SK-N-MC (cell line): Measurements from ENCODE around the gene CAMKMT.

Experiments
- DNase-seq: peaks from one replicate; pipeline ENCODE4 v3.0.0-alpha.2; 2011; ENCODE audit warnings: low read depth, low spot score
- H3K27ac ChIP-seq: fragments of 200-600 bp; sonication (generic); 2 replicates; pipeline ENCODE4 v1.5.1; 2016; ENCODE audit warnings: mixed run types
- H3K36me3 ChIP-seq: fragments of 200-600 bp; sonication (generic); 2 replicates; pipeline ENCODE4 v1.6.1; 2017; ENCODE audit warnings: antibody characterized with exemption, low read length, mixed read lengths; ENCODE audit not compliant: insufficient read depth
- H3K4me3 ChIP-seq: fragments of 200-600 bp; sonication (generic); 2 replicates; pipeline ENCODE4 v1.5.1; 2016
- H3K9ac ChIP-seq: fragments of 200-600 bp; sonication (generic); 2 replicates; pipeline ENCODE4 v1.8.0; 2017; ENCODE audit warnings: mixed run types, mixed read lengths; ENCODE audit not compliant: insufficient read length
- H3K9me3 ChIP-seq: fragments of 200-600 bp; sonication (generic); 2 replicates; pipeline ENCODE4 v1.6.1; 2017; ENCODE audit warnings: low read depth, mild to moderate bottlenecking, antibody characterized with exemption, low read length, moderate library complexity, mixed read lengths
- EZH2 ChIP-seq: fragments of 200-600 bp; sonication (generic); IDR thresholded peaks from one replicate; pipeline ENCODE4 v1.6.1; 2017; ENCODE audit warnings: antibody characterized with exemption
- FOXP2 ChIP-seq: optimal IDR thresholded peaks from 2 replicates; pipeline ENCODE3; 2011; ENCODE audit warnings: mild to moderate bottlenecking, moderate library complexity; ENCODE audit not compliant: insufficient read depth; ENCODE audit errors: extremely low read length, control extremely low read depth
- POLR2AphosphoS5 ChIP-seq: IDR thresholded peaks from 2 replicates; pipeline ENCODE4 v1.6.1; 2012; ENCODE audit warnings: mild to moderate bottlenecking, low read depth, low read length, borderline replicate concordance

CAMKMT gene

GRCh38 chr2:44763275-44763782, 401.6 kb downstream of the CAMKMT start:
- no peak overlapping the region for H3K4me3 ChIP-seq
- no peak for DNase-seq
- no peaks in the 10 kb centered on the region for H3K9me3 ChIP-seq
- H3K9ac ChIP-seq, result no peak overlapping the region
- TF ChIP-seq FOXP2 (no peak), POLR2AphosphoS5 (no peak), EZH2 (no peak)
- H3K27ac ChIP-seq, result no peak overlapping the region
- H3K36me3 ChIP-seq, result no peaks in the 10 kb centered on the region

GRCh38 chr2:44766220-44766619, 404.5 kb downstream of the CAMKMT start:
- TF ChIP-seq FOXP2 (no peak), EZH2 (no peak), POLR2AphosphoS5 (no peak)
- no peak overlapping the region for H3K4me3 ChIP-seq
- DNase-seq, result no peak
- no peak overlapping the region for H3K9ac ChIP-seq
- no peaks in the 10 kb centered on the region for H3K36me3 ChIP-seq
- no peaks in the 10 kb centered on the region for H3K9me3 ChIP-seq
- H3K27ac ChIP-seq, result no peak overlapping the region

GRCh38 chr2:44766777-44767176, 405.0 kb downstream of the CAMKMT start:
- no peak overlapping the region for H3K9ac ChIP-seq
- no peak for DNase-seq
- H3K27ac ChIP-seq, result no peak overlapping the region
- H3K36me3 ChIP-seq, result no peaks in the 10 kb centered on the region
- no peak for TF ChIP-seq POLR2AphosphoS5
- no peak for TF ChIP-seq FOXP2
- TF ChIP-seq EZH2, result no peak
- no peaks in the 10 kb centered on the region for H3K9me3 ChIP-seq
- no peak overlapping the region for H3K4me3 ChIP-seq

GRCh38 chr2:44767691-44768090, 405.9 kb downstream of the CAMKMT start:
- H3K27ac ChIP-seq, result no peak overlapping the region
- H3K36me3 ChIP-seq, result no peaks in the 10 kb centered on the region
- DNase-seq, result no peak
- TF ChIP-seq FOXP2 (no peak), POLR2AphosphoS5 (no peak), EZH2 (no peak)
- no peak overlapping the region for H3K9ac ChIP-seq
- no peak overlapping the region for H3K4me3 ChIP-seq
- no peaks in the 10 kb centered on the region for H3K9me3 ChIP-seq

- Histone ChIP-seq H3K9ac (peak overlapping the region; percentile 38), H3K36me3 (no peaks in the 10 kb centered on the region), H3K27ac (peak overlapping the region; percentile 58; the same call in 1 of the 2 replicates), H3K9me3 (no peaks in the 10 kb centered on the region), H3K4me3 (peak overlapping the region; percentile 72)
- no peak for TF ChIP-seq EZH2
- peak; percentile 62 for TF ChIP-seq FOXP2
- TF ChIP-seq POLR2AphosphoS5, result peak; percentile 20; the same call in 1 of the 2 replicates
- DNase-seq, result peak; percentile 60
These were observed 406.9 kb downstream of the CAMKMT start for GRCh38 chr2:44768438-44769236.

GRCh38 chr2:44769349-44770011, 407.7 kb downstream of the CAMKMT start:
- H3K27ac ChIP-seq, result peak overlapping the region; percentile 58
- H3K36me3 ChIP-seq, result no peaks in the 10 kb centered on the region
- peak overlapping the region; percentile 72 for H3K4me3 ChIP-seq
- no peak for DNase-seq
- peak overlapping the region; percentile 38 for H3K9ac ChIP-seq
- no peak for TF ChIP-seq FOXP2
- TF ChIP-seq EZH2, result no peak
- TF ChIP-seq POLR2AphosphoS5, result no peak
- H3K9me3 ChIP-seq, result no peaks in the 10 kb centered on the region

GRCh38 chr2:44770221-44771195, 408.8 kb downstream of the CAMKMT start:
- no peak for DNase-seq
- H3K27ac ChIP-seq, result no peak overlapping the region

More at GRCh38 chr2:44770221-44771195, 408.8 kb downstream of the CAMKMT start:
- no peak overlapping the region for H3K4me3 ChIP-seq
- H3K9me3 ChIP-seq, result no peaks in the 10 kb centered on the region
- no peak overlapping the region for H3K9ac ChIP-seq
- no peaks in the 10 kb centered on the region for H3K36me3 ChIP-seq
- no peak for TF ChIP-seq FOXP2
- TF ChIP-seq POLR2AphosphoS5, result no peak
- TF ChIP-seq EZH2, result no peak
